ENCODE data around the gene DUSP16.

DNA sequence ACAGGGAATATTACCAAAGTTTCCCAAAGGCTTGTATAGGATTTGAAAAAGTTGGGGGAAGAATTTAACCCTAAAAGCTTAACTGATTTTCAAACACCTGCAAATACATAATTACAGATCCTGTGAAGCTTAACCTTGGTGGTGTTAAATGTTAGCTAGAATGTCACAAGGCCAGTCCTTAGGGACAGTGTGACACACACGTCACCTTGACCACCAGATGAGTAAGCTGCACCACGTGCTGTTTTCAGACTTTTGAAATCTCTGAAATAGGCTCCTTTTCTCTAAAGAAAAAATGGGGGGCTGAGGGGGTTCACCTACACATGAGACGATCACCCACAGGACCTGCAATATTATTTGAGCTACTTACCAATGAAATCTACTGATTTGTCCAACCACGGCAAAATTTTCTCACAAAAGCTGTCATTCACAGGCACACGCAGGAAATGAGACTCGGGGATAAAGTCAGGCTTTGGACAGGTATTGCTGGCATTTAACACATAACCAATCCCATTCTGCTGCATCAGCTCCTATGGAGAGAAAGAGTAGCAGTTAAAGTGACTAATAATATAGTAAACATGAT, 75.9 kb downstream of the DUSP16 start:
- TF ChIP-seq, protein P1, sequence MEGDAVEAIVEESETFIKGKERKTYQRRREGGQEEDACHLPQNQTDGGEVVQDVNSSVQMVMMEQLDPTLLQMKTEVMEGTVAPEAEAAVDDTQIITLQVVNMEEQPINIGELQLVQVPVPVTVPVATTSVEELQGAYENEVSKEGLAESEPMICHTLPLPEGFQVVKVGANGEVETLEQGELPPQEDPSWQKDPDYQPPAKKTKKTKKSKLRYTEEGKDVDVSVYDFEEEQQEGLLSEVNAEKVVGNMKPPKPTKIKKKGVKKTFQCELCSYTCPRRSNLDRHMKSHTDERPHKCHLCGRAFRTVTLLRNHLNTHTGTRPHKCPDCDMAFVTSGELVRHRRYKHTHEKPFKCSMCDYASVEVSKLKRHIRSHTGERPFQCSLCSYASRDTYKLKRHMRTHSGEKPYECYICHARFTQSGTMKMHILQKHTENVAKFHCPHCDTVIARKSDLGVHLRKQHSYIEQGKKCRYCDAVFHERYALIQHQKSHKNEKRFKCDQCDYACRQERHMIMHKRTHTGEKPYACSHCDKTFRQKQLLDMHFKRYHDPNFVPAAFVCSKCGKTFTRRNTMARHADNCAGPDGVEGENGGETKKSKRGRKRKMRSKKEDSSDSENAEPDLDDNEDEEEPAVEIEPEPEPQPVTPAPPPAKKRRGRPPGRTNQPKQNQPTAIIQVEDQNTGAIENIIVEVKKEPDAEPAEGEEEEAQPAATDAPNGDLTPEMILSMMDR (IDR thresholded peaks at IDR 0.05; ENCODE audit: low read length) = no peak
- no peak for TF ChIP-seq EZH2phosphoT487 (IDR thresholded peaks at IDR 0.05; ENCODE audit: low read length)

Data from MM.1S (cell line).